ENCODE measurements around the gene SH2B2.

The SH2B2 gene

GRCh38 chr7:102286237-102287110 is at the start of gene SH2B2:
Gene SH2B2 (plus strand): TSS chr7:102286868. CDS start chr7:102300551, 13,683 bp downstream.
- no peaks in the 10 kb centered on the region; the same call in 1 of the 2 replicates for H3K36me3 ChIP-seq (ENCODE audit: control insufficient read depth, insufficient read depth, low read length)
- no peaks in the 10 kb centered on the region for H3K27me3 ChIP-seq (ENCODE audit: control insufficient read depth, insufficient read depth, low read length)
- no peaks in the 10 kb centered on the region for H3K4me1 ChIP-seq (ENCODE audit: control insufficient read depth, insufficient read depth, low read length)
- peak within 1 kb of the TSS; percentile 99 for H3K4me3 ChIP-seq (ENCODE audit: low read length)
- no peak for DNase-seq (ENCODE audit: low read depth, low spot score)
- no CpG with 5 or more reads among the region's 116 CpGs for WGBS (ENCODE audit: insufficient coverage, insufficient read length)
- H3K27ac ChIP-seq (ENCODE audit: low read length): no peak within 1 kb of the TSS
- H3K9me3 ChIP-seq (ENCODE audit: control insufficient read depth, insufficient read depth, low read length): no peaks in the 10 kb centered on the region

GRCh38 chr7:102239206-102239820 is 47.4 kb upstream of the SH2B2 start:
- WGBS (ENCODE audit: insufficient coverage, insufficient read length): no CpG with 5 or more reads among the region's 35 CpGs
- DNase-seq (ENCODE audit: low read depth, low spot score): no peak
- 0 out of 2 replicates have a peak, but pooled peaks cover 2% of the 10 kb centered on the region for H3K36me3 ChIP-seq (ENCODE audit: control insufficient read depth, insufficient read depth, low read length)
- no peaks in the 10 kb centered on the region for H3K27me3 ChIP-seq (ENCODE audit: control insufficient read depth, insufficient read depth, low read length)
- no peak overlapping the region for H3K4me3 ChIP-seq (ENCODE audit: low read length)
- no peaks in the 10 kb centered on the region for H3K9me3 ChIP-seq (ENCODE audit: control insufficient read depth, insufficient read depth, low read length)
- no peak overlapping the region for H3K27ac ChIP-seq (ENCODE audit: low read length)
- H3K4me1 ChIP-seq (ENCODE audit: control insufficient read depth, insufficient read depth, low read length): no peaks in the 10 kb centered on the region

- H3K4me1 ChIP-seq (ENCODE audit: control insufficient read depth, insufficient read depth, low read length): no peaks in the 10 kb centered on the region
- DNase-seq (ENCODE audit: low read depth, low spot score): no peak
- no peak overlapping the region for H3K4me3 ChIP-seq (ENCODE audit: low read length)
- WGBS (ENCODE audit: insufficient coverage, insufficient read length): no CpG with 5 or more reads among the region's 8 CpGs
- H3K9me3 ChIP-seq (ENCODE audit: control insufficient read depth, insufficient read depth, low read length): no peaks in the 10 kb centered on the region
- 0 out of 2 replicates have a peak, but pooled peaks cover 2% of the 10 kb centered on the region for H3K36me3 ChIP-seq (ENCODE audit: control insufficient read depth, insufficient read depth, low read length)
- no peaks in the 10 kb centered on the region for H3K27me3 ChIP-seq (ENCODE audit: control insufficient read depth, insufficient read depth, low read length)
- no peak overlapping the region for H3K27ac ChIP-seq (ENCODE audit: low read length)
Measured at GRCh38 chr7:102241431-102241830, 45.2 kb upstream of the SH2B2 start.

GRCh38 chr7:102244601-102245000 is 42.1 kb upstream of the SH2B2 start:
- no peak for DNase-seq (ENCODE audit: low read depth, low spot score)
- H3K4me1 ChIP-seq (ENCODE audit: control insufficient read depth, insufficient read depth, low read length): peaks cover 2% of the 10 kb centered on the region; the same call in 1 of the 2 replicates
- H3K36me3 ChIP-seq (ENCODE audit: control insufficient read depth, insufficient read depth, low read length): no peaks in the 10 kb centered on the region
- no peak overlapping the region for H3K27ac ChIP-seq (ENCODE audit: low read length)
- H3K9me3 ChIP-seq (ENCODE audit: control insufficient read depth, insufficient read depth, low read length): no peaks in the 10 kb centered on the region
- no CpG with 5 or more reads among the region's 4 CpGs for WGBS (ENCODE audit: insufficient coverage, insufficient read length)
- no peak overlapping the region for H3K4me3 ChIP-seq (ENCODE audit: low read length)
- no peaks in the 10 kb centered on the region for H3K27me3 ChIP-seq (ENCODE audit: control insufficient read depth, insufficient read depth, low read length)

GRCh38 chr7:102248081-102248455 is 38.6 kb upstream of the SH2B2 start:
- Histone ChIP-seq H3K27ac (ENCODE audit: low read length) (no peak overlapping the region), H3K9me3 (ENCODE audit: control insufficient read depth, insufficient read depth, low read length) (no peaks in the 10 kb centered on the region), H3K27me3 (ENCODE audit: control insufficient read depth, insufficient read depth, low read length) (no peaks in the 10 kb centered on the region), H3K4me3 (ENCODE audit: low read length) (peak overlapping the region; percentile 21; the same call in 1 of the 2 replicates), H3K36me3 (ENCODE audit: control insufficient read depth, insufficient read depth, low read length) (no peaks in the 10 kb centered on the region), H3K4me1 (ENCODE audit: control insufficient read depth, insufficient read depth, low read length) (peaks cover 2% of the 10 kb centered on the region; the same call in 1 of the 2 replicates)
- DNase-seq (ENCODE audit: low read depth, low spot score): no peak
- WGBS (ENCODE audit: insufficient coverage, insufficient read length): no CpG with 5 or more reads among the region's 14 CpGs

- no peak for DNase-seq (ENCODE audit: low read depth, low spot score)
- no CpG with 5 or more reads among the region's 117 CpGs for WGBS (ENCODE audit: insufficient coverage, insufficient read length)
- no peaks in the 10 kb centered on the region for H3K27me3 ChIP-seq (ENCODE audit: control insufficient read depth, insufficient read depth, low read length)
- peak overlapping the region; percentile 21; the same call in 1 of the 2 replicates for H3K4me3 ChIP-seq (ENCODE audit: low read length)
- H3K4me1 ChIP-seq (ENCODE audit: control insufficient read depth, insufficient read depth, low read length): peaks cover 2% of the 10 kb centered on the region; the same call in 1 of the 2 replicates
- no peak overlapping the region for H3K27ac ChIP-seq (ENCODE audit: low read length)
- H3K36me3 ChIP-seq (ENCODE audit: control insufficient read depth, insufficient read depth, low read length): no peaks in the 10 kb centered on the region
- no peaks in the 10 kb centered on the region for H3K9me3 ChIP-seq (ENCODE audit: control insufficient read depth, insufficient read depth, low read length)
Measured at GRCh38 chr7:102248456-102249395, 37.9 kb upstream of the SH2B2 start.

GRCh38 chr7:102251531-102252365 is 34.9 kb upstream of the SH2B2 start:
- Histone ChIP-seq H3K36me3 (ENCODE audit: control insufficient read depth, insufficient read depth, low read length) (no peaks in the 10 kb centered on the region), H3K27ac (ENCODE audit: low read length) (no peak overlapping the region), H3K9me3 (ENCODE audit: control insufficient read depth, insufficient read depth, low read length) (no peaks in the 10 kb centered on the region), H3K27me3 (ENCODE audit: control insufficient read depth, insufficient read depth, low read length) (no peaks in the 10 kb centered on the region), H3K4me3 (ENCODE audit: low read length) (no peak overlapping the region), H3K4me1 (ENCODE audit: control insufficient read depth, insufficient read depth, low read length) (peaks cover 2% of the 10 kb centered on the region; the same call in 1 of the 2 replicates)
- WGBS (ENCODE audit: insufficient coverage, insufficient read length): no CpG with 5 or more reads among the region's 7 CpGs
- no peak for DNase-seq (ENCODE audit: low read depth, low spot score)

GRCh38 chr7:102252366-102252982 is 34.2 kb upstream of the SH2B2 start:
- DNase-seq (ENCODE audit: low read depth, low spot score): no peak
- H3K27ac ChIP-seq (ENCODE audit: low read length): no peak overlapping the region
- no CpG with 5 or more reads among the region's 11 CpGs for WGBS (ENCODE audit: insufficient coverage, insufficient read length)
- no peaks in the 10 kb centered on the region for H3K36me3 ChIP-seq (ENCODE audit: control insufficient read depth, insufficient read depth, low read length)
- peaks cover 2% of the 10 kb centered on the region; the same call in 1 of the 2 replicates for H3K4me1 ChIP-seq (ENCODE audit: control insufficient read depth, insufficient read depth, low read length)
- H3K4me3 ChIP-seq (ENCODE audit: low read length): no peak overlapping the region
- no peaks in the 10 kb centered on the region for H3K9me3 ChIP-seq (ENCODE audit: control insufficient read depth, insufficient read depth, low read length)
- no peaks in the 10 kb centered on the region for H3K27me3 ChIP-seq (ENCODE audit: control insufficient read depth, insufficient read depth, low read length)

Data from iPS DF 6.9 (cell line).